ENCODE results near the gene WFIKKN1.
A peak's percentile ranks its signal among the peaks of the same experiment; 100 is the strongest.

WFIKKN1 gene

DNA sequence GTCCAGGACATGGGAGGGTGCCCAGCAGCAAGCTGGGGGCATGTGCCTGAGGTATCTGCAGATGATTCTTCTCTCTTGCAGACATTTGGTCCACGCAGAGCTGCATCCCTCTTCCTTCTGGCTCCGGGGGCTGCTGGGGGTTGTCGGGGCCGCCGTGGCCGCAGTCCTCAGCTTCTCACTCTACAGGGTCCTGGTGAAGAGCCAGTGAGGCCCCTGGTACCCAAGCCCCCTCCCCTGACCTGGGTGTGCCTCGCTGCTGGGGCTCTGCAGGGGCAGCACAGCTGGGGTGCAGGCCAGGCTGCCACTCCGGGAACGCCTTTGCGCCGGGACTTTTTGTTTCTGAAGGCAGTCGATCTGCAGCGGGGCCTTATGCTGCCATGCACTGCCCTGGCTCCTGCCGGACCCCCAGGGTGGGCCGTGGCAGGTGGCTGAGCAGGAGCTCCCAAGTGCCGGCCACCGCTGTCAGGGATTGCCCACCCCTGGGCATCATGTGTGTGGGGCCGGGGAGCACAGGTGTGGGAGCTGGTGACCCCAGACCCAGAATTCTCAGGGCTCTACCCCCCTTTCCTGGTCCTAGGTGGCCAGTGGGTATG is 42.7 kb downstream of the WFIKKN1 start:
- no peak for DNase-seq

DNA sequence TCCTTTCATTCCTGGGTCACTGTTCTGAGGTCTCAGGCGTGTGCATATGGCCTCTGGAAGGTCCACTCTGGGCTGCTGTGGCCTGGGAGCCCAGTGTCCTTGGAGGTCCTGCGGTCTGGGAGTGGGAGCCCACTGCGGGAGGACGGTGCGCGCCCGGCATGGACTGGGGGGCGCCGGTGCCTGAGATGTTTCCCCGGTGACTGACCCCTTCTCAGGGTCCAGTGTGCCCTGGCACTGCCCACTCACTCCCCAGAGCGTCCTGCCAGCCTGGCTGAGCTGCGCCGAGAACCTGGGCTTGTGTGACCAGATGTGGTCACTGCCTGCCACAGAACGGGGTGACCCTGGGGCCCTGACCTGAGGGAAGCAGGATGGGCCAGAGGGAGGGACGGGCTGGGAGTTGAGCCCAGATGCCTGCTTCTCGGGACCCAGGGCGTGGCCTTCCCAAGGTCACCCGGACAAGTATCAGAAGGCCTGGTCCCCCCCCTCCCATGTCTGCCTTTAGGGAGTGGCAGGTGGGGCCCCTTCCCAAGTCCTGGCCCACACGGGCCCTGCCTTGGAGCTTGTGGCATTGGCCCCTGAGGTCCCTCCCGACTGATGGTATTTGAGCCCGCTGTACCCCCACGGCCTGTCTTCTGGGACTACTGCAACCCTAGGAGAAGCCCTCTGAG is 43.6 kb downstream of the WFIKKN1 start:
- no peak for DNase-seq

DNA sequence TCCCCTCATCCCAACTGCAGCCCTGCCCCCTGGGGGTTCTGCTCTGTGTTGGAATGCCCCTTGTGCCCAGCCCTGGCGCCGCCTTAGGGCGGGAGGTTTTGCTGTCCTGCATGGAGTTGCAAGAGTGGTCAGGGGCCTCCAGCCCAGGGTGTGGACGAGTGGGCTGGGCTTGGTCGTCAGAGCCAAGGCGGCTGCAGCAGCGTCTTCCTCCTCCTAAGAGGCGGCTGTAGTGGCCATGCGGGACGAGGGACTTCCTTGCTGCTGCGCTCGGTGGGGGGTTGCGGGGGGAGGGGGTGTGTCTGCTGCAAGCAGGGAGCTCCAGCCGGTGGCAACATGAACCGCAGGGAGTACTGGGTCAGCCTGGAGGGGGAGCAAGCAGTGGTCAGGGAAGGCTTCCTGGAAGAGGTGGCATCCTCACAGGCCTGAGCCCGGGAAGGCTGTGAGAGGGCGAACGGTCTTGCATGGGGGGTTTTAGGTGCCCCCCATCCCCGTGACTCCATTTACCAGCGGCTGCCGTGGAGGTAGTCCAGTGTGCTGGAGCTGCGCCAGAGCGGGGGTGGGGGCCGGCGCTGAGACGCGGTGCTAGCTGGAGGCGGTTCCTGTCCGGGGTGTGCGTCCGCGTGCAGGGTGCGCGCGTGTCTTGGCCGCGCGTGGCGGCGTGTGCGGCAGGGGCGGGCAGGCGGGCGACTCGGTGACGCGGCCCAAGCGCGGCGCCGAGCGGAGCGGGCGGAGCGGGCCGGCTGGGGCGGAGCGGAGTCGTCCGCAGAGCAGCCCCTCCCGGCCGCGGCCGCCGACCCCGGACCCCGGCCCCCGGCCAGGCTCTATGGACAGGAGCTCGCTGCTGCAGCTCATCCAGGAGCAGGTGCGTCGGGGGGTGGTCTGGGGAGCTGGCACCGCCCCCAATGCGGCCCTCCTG is 44.4 kb downstream of the WFIKKN1 start, which contains the start of gene RHBDL1:
Gene RHBDL1, plus strand, starts transcription at position 704 of the 916 bp plus-strand sequence. Its CDS starts 120 bp downstream, at position 824.
- DNase-seq, result no peak

DNA sequence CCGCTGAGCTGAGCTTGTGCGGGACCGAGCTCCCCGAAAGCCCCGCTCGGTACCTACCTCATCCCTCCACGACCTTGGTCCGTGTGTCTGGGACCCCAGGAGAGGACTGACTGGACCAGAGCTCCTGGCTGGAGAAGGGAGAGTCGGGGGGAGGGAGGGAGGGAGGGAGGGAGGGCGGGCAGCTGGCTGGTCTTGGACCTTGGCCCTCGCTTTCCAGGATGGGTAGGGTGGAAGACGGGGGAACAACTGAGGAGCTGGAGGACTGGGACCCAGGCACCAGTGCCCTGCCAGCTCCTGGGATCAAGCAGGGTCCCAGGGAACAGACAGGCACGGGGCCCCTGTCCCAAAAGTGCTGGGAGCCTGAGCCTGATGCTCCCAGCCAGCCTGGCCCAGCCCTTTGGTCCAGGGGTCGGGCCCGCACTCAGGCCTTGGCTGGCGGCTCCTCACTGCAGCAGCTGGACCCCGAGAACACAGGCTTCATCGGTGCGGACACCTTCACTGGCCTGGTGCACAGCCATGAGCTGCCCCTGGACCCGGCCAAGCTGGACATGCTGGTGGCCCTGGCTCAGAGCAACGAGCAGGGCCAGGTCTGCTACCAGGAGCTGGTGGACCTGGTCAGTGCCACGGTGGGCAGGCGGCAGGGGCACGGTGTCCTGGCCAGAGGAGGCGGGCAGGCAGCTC is 45.2 kb downstream of the WFIKKN1 start:
- DNase-seq, result no peak

DNA sequence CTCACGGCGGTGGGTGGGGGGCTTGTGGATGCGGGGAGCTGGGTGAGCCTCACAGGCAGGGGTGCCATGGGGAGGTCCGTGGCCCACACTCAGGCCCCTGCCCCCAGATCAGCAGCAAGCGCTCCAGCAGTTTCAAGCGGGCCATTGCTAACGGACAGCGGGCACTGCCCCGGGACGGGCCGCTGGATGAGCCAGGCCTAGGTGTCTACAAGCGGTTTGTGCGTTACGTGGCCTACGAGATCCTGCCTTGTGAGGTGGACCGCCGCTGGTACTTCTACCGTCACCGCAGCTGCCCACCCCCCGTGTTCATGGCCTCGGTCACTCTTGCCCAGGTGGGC is 45.7 kb downstream of the WFIKKN1 start:
- no peak for DNase-seq

DNA sequence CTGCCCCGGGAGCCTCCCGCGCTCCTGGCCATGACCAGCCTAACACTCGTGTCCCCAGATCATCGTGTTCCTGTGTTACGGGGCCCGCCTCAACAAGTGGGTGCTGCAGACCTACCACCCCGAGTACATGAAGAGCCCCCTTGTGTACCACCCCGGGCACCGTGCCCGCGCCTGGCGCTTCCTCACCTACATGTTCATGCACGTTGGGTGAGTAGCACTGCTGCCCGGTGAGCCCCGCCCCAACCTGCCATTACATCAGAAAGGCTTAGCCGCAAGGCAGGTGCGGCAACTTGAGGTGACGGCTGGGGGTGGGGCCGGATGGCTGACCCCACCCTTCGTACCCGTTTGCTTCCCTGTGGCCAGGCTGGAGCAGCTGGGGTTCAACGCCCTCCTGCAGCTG is 46.1 kb downstream of the WFIKKN1 start:
- DNase-seq, result no peak

DNA sequence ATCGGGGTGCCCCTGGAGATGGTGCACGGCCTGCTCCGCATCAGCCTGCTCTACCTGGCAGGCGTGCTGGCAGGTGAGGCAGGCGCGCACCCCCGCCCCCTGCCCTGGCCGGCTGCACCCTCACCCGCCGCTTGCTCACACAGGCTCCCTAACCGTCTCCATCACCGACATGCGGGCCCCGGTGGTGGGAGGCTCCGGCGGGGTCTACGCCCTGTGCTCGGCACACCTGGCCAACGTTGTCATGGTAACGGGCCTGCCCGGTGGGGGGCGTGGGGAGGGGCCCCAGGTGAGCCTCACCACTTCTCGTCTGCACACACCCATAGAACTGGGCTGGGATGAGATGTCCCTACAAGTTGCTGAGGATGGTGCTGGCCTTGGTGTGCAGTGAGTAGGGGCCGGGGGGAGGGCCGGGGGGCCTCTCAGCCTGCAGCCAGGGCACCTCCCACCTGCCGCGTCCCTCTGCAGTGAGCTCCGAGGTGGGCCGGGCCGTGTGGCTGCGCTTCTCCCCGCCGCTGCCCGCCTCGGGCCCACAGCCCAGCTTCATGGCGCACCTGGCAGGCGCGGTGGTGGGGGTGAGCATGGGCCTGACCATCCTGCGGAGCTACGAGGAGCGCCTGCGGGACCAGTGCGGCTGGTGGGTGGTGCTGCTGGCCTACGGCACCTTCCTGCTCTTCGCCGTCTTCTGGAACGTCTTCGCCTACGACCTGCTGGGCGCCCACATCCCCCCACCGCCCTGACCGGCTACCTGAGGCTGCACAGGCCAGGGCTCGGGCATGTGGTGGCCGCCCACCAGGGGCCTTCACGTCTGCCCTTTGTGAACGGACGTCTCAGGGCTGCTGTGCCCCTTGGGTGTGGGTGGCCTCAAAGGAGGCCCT is 46.8 kb downstream of the WFIKKN1 start:
- DNase-seq, result no peak

DNA sequence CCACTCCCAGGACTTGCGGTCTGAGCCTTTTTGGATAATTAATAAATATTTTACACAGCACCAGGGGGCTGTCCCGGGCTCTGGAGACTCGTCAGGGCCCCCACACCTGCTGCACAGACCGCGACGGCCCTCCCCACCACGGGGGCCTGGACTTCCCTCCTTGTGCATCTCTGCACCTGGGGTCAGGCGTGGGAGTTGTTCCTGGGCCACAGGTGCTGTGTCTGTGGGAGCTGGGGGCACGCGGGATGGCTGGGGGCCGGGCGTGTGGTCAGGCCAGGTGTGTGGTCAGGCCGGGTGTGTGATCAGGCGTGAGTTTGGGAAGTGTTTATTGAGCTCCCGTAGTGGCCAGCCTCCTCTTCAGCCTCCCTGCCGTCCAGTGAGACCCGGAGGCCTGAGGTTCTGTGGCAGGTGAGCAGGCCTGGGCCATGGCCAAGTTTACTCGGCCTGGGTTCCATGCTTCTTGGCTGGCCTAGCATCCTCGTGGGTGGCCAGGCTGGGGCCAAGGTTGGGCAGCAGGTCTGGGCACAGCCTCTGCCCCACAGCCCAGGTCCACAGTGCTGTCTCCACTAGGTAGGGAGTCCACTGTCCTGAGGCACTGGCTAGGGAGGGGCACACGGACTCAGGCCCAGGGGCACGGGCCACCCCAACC is 47.5 kb downstream of the WFIKKN1 start:
- DNase-seq, result no peak

DNA sequence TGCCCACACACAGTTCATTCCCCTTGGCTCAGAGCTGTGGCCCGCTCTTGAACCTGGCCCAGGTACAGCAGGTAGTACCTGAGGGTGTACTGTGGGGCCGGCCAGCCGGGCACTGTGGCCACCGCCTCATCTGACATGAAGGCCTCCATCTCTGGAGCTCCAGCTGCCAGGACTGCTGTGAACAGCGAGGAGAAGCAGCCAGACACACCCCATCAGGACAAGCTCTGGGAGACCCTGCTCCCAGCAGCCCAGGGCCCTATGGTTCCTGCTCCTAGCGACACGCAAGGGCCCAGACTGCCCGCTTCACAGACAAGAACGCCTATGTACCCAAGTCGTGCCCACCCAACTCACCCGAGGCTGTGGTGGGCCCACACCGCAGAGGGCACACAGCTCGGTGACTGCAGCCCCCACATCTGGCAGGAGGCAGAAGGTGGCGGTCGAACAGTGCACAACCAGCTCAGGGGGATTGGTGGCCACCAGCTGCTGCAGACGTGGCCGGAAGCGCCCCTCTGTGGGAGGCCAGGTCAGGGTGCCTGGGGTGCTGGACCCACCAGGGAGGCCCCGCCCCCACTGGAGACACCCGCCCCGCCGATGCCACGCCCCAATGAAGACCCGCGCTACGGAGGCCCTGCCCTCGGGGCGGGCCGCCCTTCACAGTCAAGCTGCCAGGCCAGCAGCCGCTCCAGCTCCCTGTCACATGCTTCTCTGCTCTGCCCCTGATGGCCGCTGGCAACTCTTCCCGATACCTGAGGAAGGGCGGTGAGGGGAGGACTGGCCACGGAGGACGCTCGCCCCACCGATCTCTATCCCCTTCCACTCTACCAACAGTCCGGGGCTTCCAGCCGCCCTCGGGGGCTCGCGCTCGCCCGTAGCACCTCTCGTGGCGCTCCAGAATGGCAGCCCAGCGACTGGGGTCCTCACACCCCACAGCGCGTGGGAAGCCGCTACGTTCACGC is 48.4 kb downstream of the WFIKKN1 start:
- peak; percentile 85 for DNase-seq

DNA sequence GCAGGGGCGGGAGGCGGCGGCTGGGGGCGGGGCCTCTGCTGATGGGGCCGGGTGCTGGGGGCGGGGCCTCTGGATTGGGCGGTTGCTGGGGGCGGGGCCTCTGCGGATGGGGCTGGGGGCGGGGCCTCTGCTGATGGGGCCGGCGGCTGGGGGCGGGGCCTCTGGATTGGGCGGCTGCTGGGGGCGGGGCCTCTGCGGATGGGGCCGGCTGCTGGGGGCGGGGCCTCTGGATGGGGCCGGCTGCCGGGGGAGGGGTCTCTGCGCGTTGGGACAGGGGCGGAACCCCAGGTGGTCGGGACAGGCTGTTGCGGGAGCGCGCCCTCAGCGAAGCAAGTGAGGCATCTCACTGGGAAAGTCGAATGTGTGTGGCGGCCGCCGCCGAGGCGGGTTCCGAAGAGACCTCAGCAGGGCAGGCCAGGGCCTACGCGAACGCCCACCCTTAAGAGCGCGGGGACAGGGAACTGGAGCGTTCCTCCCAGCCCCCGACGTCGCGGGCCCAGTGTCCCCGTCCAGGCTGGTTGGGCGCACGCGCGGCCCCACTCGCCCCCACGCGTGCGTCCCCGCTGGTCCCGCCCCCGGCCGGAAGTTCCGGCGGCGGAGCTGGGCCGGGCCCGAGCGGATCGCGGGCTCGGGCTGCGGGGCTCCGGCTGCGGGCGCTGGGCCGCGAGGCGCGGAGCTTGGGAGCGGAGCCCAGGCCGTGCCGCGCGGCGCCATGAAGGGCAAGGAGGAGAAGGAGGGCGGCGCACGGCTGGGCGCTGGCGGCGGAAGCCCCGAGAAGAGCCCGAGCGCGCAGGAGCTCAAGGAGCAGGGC is 49.2 kb downstream of the WFIKKN1 start, which contains the start of gene STUB1:
Gene STUB1, plus strand, starts transcription at position 597 of the 811 bp plus-strand sequence. Its CDS starts 116 bp downstream, at position 713.
- DNase-seq, result peak; percentile 90

DNA sequence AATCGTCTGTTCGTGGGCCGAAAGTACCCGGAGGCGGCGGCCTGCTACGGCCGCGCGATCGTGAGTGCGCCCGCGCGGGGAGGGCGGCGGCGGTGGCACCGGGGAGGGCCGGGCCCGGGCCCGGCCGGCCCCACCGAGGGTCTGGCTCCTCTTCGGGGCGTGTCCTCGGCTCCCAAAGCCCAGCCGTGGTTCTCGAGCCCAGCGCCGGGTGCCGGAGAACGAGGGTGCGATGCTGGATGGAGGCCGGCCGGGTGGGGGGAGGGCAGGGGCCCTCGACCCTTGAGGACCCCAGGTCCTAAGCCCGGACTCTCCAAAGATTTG is 49.8 kb downstream of the WFIKKN1 start:
- no peak for DNase-seq

DNA sequence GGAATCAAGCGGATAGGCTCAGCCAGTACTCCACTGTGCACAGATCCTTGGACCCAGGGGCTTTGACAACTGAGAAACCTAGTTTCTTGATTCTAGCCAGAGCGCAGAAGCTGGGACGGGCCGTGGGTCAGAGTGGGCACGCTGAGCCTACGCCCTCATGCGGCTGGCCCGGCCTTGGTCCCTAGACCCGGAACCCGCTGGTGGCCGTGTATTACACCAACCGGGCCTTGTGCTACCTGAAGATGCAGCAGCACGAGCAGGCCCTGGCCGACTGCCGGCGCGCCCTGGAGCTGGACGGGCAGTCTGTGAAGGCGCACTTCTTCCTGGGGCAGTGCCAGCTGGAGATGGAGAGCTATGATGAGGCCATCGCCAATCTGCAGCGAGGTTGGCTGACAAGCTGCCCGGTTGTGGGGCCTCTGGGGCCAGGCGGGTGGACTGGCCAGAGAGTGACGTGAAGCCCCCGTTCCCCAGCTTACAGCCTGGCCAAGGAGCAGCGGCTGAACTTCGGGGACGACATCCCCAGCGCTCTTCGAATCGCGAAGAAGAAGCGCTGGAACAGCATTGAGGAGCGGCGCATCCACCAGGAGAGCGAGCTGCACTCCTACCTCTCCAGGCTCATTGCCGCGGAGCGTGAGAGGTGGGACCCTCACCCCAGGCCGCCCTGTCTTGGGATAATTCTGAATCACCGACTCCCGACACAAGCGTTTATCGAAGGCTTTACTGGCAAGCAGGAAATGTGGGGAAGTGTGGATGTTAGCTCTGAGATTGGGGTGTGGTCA is 50.4 kb downstream of the WFIKKN1 start:
- no peak for DNase-seq

DNA sequence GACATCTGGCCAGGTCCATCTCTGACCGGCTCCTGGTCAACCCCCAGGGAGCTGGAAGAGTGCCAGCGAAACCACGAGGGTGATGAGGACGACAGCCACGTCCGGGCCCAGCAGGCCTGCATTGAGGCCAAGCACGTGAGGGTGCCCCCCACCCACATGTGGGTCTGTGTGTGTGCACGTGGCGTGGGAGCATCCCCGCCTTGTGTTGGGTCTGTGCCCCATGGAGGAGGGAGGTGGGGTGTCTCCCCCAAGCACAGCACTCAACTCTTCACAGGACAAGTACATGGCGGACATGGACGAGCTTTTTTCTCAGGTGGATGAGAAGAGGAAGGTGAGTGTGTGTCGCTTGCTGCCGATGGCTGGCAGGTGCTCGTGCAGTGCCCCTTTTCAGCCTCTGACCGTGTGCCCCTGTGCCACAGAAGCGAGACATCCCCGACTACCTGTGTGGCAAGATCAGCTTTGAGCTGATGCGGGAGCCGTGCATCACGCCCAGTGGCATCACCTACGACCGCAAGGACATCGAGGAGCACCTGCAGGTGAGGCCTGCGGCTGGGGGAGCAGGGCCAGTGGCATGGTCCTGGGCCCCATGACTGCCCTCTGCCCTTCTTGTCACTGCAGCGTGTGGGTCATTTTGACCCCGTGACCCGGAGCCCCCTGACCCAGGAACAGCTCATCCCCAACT is 51.1 kb downstream of the WFIKKN1 start:
- DNase-seq, result no peak

DNA sequence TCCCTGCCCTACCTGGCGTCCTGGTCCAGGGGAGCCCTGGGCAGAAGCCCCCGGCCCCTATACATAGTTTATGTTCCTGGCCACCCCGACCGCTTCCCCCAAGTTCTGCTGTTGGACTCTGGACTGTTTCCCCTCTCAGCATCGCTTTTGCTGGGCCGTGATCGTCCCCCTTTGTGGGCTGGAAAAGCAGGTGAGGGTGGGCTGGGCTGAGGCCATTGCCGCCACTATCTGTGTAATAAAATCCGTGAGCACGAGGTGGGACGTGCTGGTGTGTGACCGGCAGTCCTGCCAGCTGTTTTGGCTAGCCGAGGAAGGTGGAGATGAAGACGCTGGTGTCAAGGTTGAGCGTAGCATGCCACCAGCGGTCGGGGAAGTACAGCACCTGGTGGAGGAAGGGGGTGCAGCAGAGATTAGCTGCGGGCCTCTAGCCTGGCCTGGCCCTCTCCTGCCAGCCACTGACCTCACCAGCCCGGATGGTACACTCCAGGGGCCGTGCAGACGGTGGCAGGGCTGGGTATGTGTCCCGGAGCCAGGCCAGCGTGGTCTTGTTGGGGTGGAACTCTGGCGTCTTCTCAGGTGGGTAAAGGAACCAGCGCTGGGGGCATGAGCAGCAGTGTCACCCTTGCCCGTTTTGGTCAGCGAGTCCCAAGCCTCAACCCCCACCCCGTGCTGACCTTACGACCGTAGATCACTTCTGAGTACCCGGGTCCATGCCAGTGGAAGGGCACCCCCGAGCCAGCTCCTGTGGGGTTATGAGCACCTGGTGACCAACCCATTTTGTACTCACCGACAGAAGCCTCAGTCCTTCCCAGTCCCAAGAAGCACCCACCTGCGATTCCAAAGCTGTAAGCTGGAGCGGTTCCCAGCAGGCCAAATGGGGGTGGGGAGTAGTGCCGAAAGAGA is 52.0 kb downstream of the WFIKKN1 start:
- DNase-seq, result no peak

DNA sequence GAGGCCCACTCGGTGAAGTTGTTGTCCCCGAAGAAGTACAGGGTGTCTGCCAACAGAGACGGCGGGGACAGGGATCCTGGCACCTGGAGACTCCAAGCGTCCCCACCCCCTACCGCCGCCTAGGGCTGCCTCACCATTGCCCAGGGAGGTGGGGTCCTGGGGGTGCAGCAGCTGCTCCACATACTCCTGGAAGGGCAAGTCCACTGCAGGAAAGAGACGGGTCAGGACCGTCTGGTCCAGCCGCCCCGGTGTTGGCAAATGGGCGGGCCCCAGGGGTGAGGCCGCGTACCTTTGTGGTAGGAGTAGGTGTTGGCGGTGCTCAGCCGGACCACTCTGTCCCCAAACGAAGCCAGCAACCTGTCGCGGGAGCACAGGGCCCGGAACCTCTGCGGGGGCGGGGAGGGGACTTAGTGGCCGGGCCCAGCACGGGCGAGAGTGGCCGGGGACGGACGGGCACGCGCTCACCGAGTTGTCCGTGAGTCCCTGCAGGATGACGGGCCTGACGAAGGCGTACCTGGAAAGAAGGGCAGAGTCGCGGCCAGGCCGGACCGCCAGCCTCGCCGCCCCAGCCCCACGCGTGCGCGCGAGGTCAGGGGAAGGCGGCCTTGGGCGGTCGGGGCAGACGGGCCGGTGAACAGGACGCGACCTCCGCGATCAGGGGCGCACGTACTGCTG is 52.7 kb downstream of the WFIKKN1 start:
- DNase-seq, result no peak
